HepG2 (cell line): ENCODE results near the gene TMEM79. TPM values are rescaled to one million over a fixed set of nuclear protein-coding genes. Genes with fewer than 3 reads are reported as not detected.

ENCODE experiments used
- CEBPG ChIP-seq: IDR thresholded peaks from 2 replicates; pipeline ENCODE4 v1.6.1; 2016
- CREB3 ChIP-seq: sonication (generic); formaldehyde crosslinking; IDR thresholded peaks from 2 replicates; pipeline ENCODE4 v1.5.0; 2020; ENCODE audit warnings: missing genetic modification reagents
- IKZF5 ChIP-seq: IDR thresholded peaks from 2 replicates; pipeline ENCODE4 v1.6.1; 2018; ENCODE audit warnings: missing genetic modification reagents, mild to moderate bottlenecking, missing compliant biosample characterization
- JDP2 ChIP-seq: sonication (generic); formaldehyde crosslinking; IDR thresholded peaks from 2 replicates; pipeline ENCODE4 v1.8.1; 2022; ENCODE audit warnings: missing genetic modification reagents, borderline replicate concordance
- LCORL ChIP-seq, 2 experiments: fragments of 450-650 bp in 1 of 2; sonication (generic) in 1 of 2; formaldehyde crosslinking in 1 of 2; IDR thresholded peaks; 2 replicates each; pipeline versions ENCODE4 v1.5.0 to v1.6.1; 2017 to 2020; ENCODE audit warnings: antibody characterized with exemption in 1 of 2, missing genetic modification reagents in 1 of 2
- NFYC ChIP-seq: IDR thresholded peaks from 2 replicates; pipeline ENCODE4 v1.6.1; 2016; ENCODE audit warnings: missing genetic modification reagents, missing compliant biosample characterization
- SMARCE1 ChIP-seq: fragments of 450-650 bp; IDR thresholded peaks from 2 replicates; pipeline ENCODE4 v1.6.1; 2017; ENCODE audit warnings: borderline replicate concordance
- SP5 ChIP-seq: IDR thresholded peaks from 2 replicates; pipeline ENCODE4 v1.6.1; 2016; ENCODE audit warnings: low read depth, borderline replicate concordance
- TFDP1 ChIP-seq: IDR thresholded peaks from 2 replicates; pipeline ENCODE4 v1.6.1; 2016; ENCODE audit warnings: missing compliant biosample characterization, missing genetic modification reagents, borderline replicate concordance
- ZNF263 ChIP-seq: sonication (generic); formaldehyde crosslinking; IDR thresholded peaks from 2 replicates; pipeline ENCODE4 v1.4.0; 2020; ENCODE audit warnings: missing genetic modification reagents
- ZNF30 ChIP-seq: sonication (generic); formaldehyde crosslinking; IDR thresholded peaks from 2 replicates; pipeline ENCODE4 v1.5.0; 2020; ENCODE audit warnings: mild to moderate bottlenecking, missing genetic modification reagents
- polyA plus RNA-seq, 8 experiments: library from polyadenylated mRNA; depleted of rRNA in 3 of 8; stranded (reverse) in 7 of 8; unstranded in 1 of 8; fragments of >200 nt; fragmentation: Illumina TruSeq in 4 of 8; extraction: Trizol in 4 of 8; gene quantifications; 2 replicates each; pipeline versions ENCODE4 v1.2.1 to v1.2.3, GENCODE V29; 2011 to 2016; ENCODE audit warnings: low read depth in 4 of 8, missing spikeins in 1 of 8, mixed read lengths in 1 of 8; ENCODE audit not compliant: insufficient read depth in 1 of 8
- total RNA-seq, 5 experiments: library from RNA; depleted of rRNA; stranded (reverse); fragments of >200 nt; fragmentation: Illumina TruSeq; extraction: Trizol; gene quantifications; 2 replicates each; pipeline ENCODE4 v1.2.3, GENCODE V29; 2016; ENCODE audit warnings: low read depth in 1 of 5
- TF ChIP-seq, protein P1 (sequence below): sonication (generic); formaldehyde crosslinking; IDR thresholded peaks from 2 replicates; pipeline ENCODE4 v1.4.0; 2020; ENCODE audit warnings: missing genetic modification reagents

The TMEM79 gene
- total and polyA plus RNA-seq, 2 of the 13 experiments (the other 11 are each of a cell fraction or from before 2014, with no cell fraction given) = 1.2 to 1.9 TPM

- TF ChIP-seq LCORL (IDR thresholded peaks at IDR 0.05) = no peak
- TF ChIP-seq LCORL (CRISPR knock-in tag; IDR thresholded peaks at IDR 0.05) = no peak
- TF ChIP-seq SP5 (CRISPR knock-in tag) = no peak
- no peak for TF ChIP-seq SMARCE1
- TF ChIP-seq ZNF263 (CRISPR knock-in tag) = no peak
- TF ChIP-seq, protein P1, sequence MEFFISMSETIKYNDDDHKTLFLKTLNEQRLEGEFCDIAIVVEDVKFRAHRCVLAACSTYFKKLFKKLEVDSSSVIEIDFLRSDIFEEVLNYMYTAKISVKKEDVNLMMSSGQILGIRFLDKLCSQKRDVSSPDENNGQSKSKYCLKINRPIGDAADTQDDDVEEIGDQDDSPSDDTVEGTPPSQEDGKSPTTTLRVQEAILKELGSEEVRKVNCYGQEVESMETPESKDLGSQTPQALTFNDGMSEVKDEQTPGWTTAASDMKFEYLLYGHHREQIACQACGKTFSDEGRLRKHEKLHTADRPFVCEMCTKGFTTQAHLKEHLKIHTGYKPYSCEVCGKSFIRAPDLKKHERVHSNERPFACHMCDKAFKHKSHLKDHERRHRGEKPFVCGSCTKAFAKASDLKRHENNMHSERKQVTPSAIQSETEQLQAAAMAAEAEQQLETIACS (CRISPR knock-in tag) = no peak
- TF ChIP-seq IKZF5 (CRISPR knock-in tag) = no peak
- TF ChIP-seq NFYC (CRISPR knock-in tag) = no peak
- TF ChIP-seq CEBPG (CRISPR knock-in tag) = no peak
- TF ChIP-seq CREB3 = no peak
- TF ChIP-seq ZNF30 (CRISPR knock-in tag) = no peak
- no peak for TF ChIP-seq JDP2
- no peak for TF ChIP-seq TFDP1 (CRISPR knock-in tag)
Measured at GRCh38 chr1:156244712-156245111, 39.4 kb upstream of the TMEM79 start (continued).
